ENCODE measurements around the gene MYL6.

- no peak for TF ChIP-seq GATA2 (IDR thresholded peaks at IDR 0.05; ENCODE audit: low read depth, low read length)
- TF ChIP-seq GATA3 (IDR thresholded peaks at IDR 0.05; ENCODE audit: low read depth, low read length): no peak
Observed at GRCh38 chr12:56119361-56119796, 38.8 kb upstream of the MYL6 start.
